RWPE2 (cell line): ENCODE measurements around the gene EPN1.

Experiments used
- ATAC-seq: fragments of 200-7000 bp; cut with Tn5 transposase; 3 replicates; pipeline ENCODE4 v1.9.1; 2021; ENCODE audit warnings: low read depth
- DNase-seq: peaks from one replicate; pipeline ENCODE4 v3.0.0-alpha.2; 2020; ENCODE audit warnings: low spot score
- H3K27ac ChIP-seq: fragments of 450-650 bp; 2 replicates; pipeline ENCODE4 v1.5.1; 2017; ENCODE audit warnings: mild to moderate bottlenecking; ENCODE audit not compliant: poor library complexity, severe bottlenecking
- H3K27me3 ChIP-seq: fragments of 250-450 bp; sonication (Bioruptor Pico); 2 replicates; pipeline ENCODE4 v1.5.1; 2021; ENCODE audit warnings: mild to moderate bottlenecking, moderate library complexity; ENCODE audit not compliant: insufficient read depth, poor library complexity, severe bottlenecking
- H3K36me3 ChIP-seq: fragments of 250-450 bp; sonication (Bioruptor Pico); 2 replicates; pipeline ENCODE4 v1.5.1; 2020; ENCODE audit warnings: low read depth, mild to moderate bottlenecking, moderate library complexity
- H3K4me1 ChIP-seq: fragments of 250-450 bp; sonication (Bioruptor Pico); 2 replicates; pipeline ENCODE4 v1.5.1; 2021; ENCODE audit warnings: mild to moderate bottlenecking, moderate library complexity; ENCODE audit not compliant: insufficient read depth, poor library complexity, severe bottlenecking
- H3K4me3 ChIP-seq: fragments of 250-450 bp; sonication (Bioruptor Pico); 2 replicates; pipeline ENCODE4 v1.5.1; 2021; ENCODE audit warnings: mild to moderate bottlenecking, moderate library complexity; ENCODE audit not compliant: severe bottlenecking
- H3K9me3 ChIP-seq: fragments of 250-450 bp; sonication (Bioruptor Pico); 2 replicates; pipeline ENCODE4 v1.5.1; 2021; ENCODE audit warnings: mild to moderate bottlenecking, moderate library complexity; ENCODE audit not compliant: severe bottlenecking
- TF ChIP-seq, protein P1 (sequence below): fragments of 450-650 bp; IDR thresholded peaks from one replicate; pipeline ENCODE4 v1.5.1; 2017; ENCODE audit warnings: mild to moderate bottlenecking, moderate library complexity; ENCODE audit not compliant: poor library complexity, severe bottlenecking

EPN1 gene

DNA sequence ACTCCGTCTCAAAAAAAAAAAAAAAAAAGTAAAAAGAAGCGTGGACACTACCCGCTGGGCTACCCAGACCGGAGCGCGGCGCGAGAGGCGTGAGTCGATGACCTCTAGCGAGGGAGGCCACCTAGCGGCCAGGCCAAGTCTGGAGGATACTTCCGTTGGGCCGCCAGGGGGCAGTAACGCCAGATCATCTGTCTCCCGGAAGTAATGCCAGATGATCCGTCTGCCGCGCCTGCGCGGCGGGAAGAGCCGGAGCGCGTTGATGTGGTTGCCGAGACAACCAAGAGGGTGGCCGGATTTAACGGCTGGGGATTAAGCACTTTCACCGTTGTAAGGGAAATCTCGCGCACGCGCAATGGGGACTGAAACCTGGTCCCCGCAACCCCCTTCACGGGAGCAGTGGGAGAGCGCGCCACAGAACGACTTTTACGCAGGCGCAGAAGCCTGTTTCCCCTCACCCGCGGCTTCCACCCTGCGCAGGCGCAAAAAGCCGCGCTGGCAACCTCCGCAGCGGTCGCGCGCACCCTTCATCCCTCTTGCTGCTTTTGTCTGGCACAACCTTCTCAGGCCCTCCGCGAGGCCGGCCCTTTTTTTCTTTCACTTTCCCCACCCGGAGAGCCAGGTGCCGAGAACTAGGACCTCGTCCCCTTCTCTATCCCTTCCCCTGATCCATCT lies 21.2 kb upstream of the EPN1 start:
- Histone ChIP-seq H3K36me3 (peaks cover 15% of the 10 kb centered on the region), H3K9me3 (no peaks in the 10 kb centered on the region), H3K27ac (peak overlapping the region; percentile 93), H3K4me1 (peaks cover 4% of the 10 kb centered on the region), H3K4me3 (peak overlapping the region; percentile 78), H3K27me3 (no peaks in the 10 kb centered on the region)
- peak; percentile 96 for DNase-seq
- TF ChIP-seq, protein P1, sequence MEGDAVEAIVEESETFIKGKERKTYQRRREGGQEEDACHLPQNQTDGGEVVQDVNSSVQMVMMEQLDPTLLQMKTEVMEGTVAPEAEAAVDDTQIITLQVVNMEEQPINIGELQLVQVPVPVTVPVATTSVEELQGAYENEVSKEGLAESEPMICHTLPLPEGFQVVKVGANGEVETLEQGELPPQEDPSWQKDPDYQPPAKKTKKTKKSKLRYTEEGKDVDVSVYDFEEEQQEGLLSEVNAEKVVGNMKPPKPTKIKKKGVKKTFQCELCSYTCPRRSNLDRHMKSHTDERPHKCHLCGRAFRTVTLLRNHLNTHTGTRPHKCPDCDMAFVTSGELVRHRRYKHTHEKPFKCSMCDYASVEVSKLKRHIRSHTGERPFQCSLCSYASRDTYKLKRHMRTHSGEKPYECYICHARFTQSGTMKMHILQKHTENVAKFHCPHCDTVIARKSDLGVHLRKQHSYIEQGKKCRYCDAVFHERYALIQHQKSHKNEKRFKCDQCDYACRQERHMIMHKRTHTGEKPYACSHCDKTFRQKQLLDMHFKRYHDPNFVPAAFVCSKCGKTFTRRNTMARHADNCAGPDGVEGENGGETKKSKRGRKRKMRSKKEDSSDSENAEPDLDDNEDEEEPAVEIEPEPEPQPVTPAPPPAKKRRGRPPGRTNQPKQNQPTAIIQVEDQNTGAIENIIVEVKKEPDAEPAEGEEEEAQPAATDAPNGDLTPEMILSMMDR, result peak; percentile 99
- peak; percentile 43 for ATAC-seq

DNA sequence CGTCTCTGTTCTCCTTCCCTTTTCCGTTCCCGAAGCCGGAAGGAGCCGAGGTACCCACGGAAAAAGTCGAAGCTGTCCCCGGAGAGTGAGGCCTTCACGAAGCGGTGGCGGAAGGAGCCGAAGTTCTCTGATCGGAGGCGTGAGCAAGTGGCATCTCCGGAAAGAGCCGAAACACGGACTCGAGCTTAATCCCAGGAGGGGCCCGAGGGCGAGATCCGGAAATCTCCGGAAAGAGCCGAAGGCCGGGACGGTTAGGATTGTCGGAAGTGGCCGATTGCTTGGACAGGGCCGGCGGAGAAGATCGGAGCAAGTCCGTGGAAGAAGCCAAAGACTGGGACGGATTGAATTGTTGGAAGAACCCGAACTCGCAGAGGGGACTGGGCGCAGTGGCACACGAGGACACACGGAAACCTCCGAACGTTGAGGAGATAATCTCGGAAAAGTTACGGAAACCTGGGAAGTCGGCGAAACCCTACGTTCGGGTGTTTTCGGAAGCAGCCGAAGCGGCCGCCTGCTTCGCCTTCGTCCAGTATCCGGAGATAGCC lies 20.6 kb upstream of the EPN1 start:
- DNase-seq, result peak; percentile 99
- ATAC-seq, result peak; percentile 76
- no peaks in the 10 kb centered on the region for H3K27me3 ChIP-seq
- H3K4me3 ChIP-seq, result peak overlapping the region; percentile 78
- H3K9me3 ChIP-seq, result no peaks in the 10 kb centered on the region
- peak overlapping the region; percentile 93 for H3K27ac ChIP-seq
- TF ChIP-seq, protein P1, result no peak
- H3K4me1 ChIP-seq, result peaks cover 4% of the 10 kb centered on the region
- H3K36me3 ChIP-seq, result peaks cover 21% of the 10 kb centered on the region

DNA sequence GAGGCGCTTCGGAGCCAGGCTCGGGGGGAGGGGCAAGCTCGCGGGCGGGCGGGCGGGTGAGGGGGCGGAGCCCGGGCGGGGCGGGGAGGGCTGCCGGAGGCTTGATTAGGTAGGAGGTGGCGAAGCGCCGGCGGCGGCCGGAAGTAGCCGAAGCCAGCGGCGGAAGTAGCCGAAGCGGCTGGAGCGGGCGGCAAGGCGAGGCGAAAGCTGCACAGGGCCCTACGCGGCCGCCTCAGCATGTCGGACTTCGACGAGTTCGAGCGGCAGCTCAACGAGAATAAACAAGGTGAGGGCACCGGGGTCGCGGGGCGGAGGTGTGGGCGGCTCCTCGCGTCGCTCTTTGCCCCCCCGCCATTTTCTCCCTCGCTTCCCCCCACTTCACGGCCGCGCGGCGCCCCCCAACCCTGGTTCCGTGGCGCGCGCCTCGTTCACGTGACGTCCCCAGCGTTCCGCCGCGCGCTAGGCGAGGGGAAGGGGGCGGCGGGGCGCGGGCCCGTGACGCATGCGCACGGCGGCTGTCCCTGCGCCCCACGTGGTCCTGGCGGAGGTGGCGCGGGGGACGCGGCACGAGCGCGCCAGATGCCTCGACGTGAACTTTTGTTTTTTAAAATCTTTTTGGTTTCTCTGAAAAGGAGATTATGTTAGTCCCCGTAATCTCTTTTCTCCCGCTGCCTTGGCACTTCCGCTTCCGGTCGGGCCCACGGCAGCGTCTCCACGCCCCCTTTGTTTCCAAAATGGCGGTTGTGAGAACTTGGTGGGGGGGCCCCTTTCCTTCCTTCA lies 20.0 kb upstream of the EPN1 start, which contains the start of gene U2AF2:
Gene U2AF2 (plus strand): TSS at position 168 of the 780 bp plus-strand sequence. CDS start 70 bp downstream, at position 238.
- H3K4me1 ChIP-seq, result peaks cover 4% of the 10 kb centered on the region
- no peaks in the 10 kb centered on the region for H3K9me3 ChIP-seq
- ATAC-seq, result peak; percentile 53
- peaks cover 27% of the 10 kb centered on the region for H3K36me3 ChIP-seq
- peak within 1 kb of the TSS; percentile 93 for H3K27ac ChIP-seq
- H3K4me3 ChIP-seq, result peak within 1 kb of the TSS; percentile 78
- peak; percentile 90 for DNase-seq
- TF ChIP-seq, protein P1, result no peak
- no peaks in the 10 kb centered on the region for H3K27me3 ChIP-seq

DNA sequence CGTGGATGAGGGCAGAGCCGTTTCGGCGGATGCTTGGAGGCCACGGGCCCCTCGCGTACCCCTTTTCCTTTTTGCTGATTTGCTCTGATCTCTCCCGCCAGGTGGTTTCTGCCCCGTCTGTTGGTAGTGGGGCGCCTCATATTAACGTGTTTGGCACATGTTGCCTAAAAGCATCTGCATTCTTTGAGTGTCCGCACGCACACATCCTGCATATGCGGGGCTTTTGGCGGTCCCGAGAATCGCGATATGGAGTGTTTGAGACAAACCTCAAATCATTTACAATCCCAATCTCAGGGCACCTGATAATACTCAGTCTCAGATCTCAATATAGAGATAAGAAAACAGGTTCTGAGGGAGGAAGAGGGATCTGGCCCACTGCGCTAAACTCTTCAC lies 19.4 kb upstream of the EPN1 start:
- Histone ChIP-seq H3K27me3 (no peaks in the 10 kb centered on the region), H3K4me1 (peaks cover 4% of the 10 kb centered on the region), H3K27ac (peak overlapping the region; percentile 93), H3K4me3 (peak overlapping the region; percentile 78), H3K36me3 (peaks cover 33% of the 10 kb centered on the region), H3K9me3 (no peaks in the 10 kb centered on the region)
- TF ChIP-seq, protein P1, result no peak
- no peak for DNase-seq
- ATAC-seq, result no peak
